Measurements from ENCODE around the gene NDUFV3.
A peak's percentile ranks its signal among the peaks of the same experiment; 100 is the strongest.
"Not testable (repeated sequence)": the region's sequence is repeated elsewhere in the genome, so short reads cannot be mapped to it uniquely, and the experiment has no call there.

NDUFV3 gene

DNA sequence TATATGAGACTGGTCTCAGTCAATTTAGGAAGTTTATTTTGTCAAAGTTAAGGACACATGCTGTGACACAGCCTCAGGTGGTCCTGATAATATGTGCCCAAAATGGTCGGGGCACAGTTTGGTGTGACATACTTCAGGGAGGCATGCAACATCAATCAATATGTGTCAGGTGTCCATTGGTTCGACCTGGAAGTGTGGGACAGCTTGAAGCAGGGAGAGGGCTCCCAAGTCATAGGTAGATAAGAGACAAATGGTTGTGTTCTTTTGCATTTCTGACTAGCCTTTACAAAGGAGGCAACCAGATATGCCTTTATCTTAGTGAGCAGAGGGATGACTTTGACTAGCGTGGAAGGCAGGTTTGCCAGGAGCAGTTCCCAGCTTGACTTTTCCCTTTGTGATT, 36.9 kb downstream of the NDUFV3 start:
- no peak overlapping the region for H3K4me3 ChIP-seq (ENCODE audit: low read depth, low read length)
- in situ Hi-C loops (cut with HindIII; ENCODE audit: low sequenced_read_pairs), result no loop called here
- TF ChIP-seq, protein P1, sequence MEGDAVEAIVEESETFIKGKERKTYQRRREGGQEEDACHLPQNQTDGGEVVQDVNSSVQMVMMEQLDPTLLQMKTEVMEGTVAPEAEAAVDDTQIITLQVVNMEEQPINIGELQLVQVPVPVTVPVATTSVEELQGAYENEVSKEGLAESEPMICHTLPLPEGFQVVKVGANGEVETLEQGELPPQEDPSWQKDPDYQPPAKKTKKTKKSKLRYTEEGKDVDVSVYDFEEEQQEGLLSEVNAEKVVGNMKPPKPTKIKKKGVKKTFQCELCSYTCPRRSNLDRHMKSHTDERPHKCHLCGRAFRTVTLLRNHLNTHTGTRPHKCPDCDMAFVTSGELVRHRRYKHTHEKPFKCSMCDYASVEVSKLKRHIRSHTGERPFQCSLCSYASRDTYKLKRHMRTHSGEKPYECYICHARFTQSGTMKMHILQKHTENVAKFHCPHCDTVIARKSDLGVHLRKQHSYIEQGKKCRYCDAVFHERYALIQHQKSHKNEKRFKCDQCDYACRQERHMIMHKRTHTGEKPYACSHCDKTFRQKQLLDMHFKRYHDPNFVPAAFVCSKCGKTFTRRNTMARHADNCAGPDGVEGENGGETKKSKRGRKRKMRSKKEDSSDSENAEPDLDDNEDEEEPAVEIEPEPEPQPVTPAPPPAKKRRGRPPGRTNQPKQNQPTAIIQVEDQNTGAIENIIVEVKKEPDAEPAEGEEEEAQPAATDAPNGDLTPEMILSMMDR (IDR thresholded peaks at IDR 0.05; ENCODE audit: low read depth, low read length), result no peak
- no peak for DNase-seq (ENCODE audit: low read depth, low spot score)

DNA sequence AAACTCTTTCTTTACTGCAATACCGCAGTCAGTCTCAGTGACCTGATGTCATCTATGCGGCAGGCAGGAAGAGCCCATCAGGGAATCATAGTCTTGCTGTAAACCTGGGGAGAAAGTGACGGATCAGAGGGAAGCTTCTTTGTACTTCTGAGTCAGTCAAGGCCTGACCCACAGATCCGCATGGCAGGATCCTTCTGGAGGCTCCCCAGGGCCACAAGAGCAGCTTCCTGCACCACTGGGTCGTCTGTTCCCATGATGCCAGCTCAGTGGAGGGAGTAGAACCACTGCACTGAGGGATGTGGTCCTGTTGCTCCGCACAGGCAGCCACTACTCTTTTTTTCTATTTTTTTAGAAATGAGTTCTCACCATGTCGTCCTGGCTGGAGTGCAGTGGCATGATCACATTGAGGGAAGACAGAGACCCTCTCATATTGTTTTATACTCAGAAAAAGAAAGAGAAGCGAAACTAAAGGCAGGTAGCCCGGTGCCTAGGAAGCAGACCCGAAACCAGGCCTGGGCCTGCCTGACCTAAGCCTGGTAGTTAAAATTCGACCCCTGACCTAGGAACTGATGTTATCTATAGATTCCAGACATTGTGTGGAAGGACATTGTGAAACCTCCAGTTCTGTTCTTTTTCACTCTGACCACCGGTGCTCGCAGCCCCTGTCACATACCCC, 38.6 kb downstream of the NDUFV3 start:
- TF ChIP-seq, protein P1 (IDR thresholded peaks at IDR 0.05; ENCODE audit: low read depth, low read length), result no peak
- in situ Hi-C loops (cut with HindIII; ENCODE audit: low sequenced_read_pairs), result no loop called here

DNA sequence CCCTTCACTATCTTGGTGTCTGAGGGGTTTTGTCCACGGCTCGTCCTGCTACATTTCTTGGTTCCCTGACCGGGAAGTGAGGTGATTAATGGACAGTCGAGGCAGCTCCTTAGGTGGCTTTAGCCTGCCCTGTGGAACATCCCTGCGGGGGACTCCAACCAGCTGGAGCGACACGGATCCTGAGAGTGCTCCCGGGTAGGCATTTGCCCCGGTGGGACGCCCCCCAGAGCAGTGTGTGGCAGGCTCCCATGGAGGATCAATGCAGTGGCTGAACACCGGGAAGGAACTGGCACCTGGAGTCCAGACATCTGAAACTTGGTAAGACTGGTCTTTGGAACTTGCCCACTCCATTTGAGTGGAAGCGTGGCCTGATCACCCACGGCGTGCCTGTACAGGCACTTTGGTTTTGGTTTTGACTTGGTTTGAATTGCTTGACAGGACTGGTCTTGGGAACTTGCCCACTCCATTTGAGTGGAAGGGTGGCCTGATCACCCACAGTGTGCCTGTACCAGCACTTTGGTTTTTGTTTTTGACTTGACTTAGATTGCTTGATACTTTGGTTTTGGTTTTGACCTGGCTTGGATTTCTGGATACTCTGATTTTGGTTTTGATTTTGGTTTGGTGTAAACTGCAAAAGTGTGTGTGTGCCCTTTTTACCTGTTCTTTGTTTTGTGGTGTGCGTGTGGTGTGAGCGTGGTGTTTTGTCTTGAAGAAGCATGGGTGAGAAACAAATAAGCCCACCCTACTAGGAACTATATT, 39.4 kb downstream of the NDUFV3 start:
- DNase-seq (ENCODE audit: low read depth, low spot score); in situ Hi-C loops (cut with HindIII; ENCODE audit: low sequenced_read_pairs); H3K4me3 ChIP-seq (ENCODE audit: low read depth, low read length): not testable (repeated sequence)

More for the DNA sequence above, 38.6 kb downstream of the NDUFV3 start:
- H3K4me3 ChIP-seq (ENCODE audit: low read depth, low read length), result no peak overlapping the region
- DNase-seq (ENCODE audit: low read depth, low spot score), result no peak

DNA sequence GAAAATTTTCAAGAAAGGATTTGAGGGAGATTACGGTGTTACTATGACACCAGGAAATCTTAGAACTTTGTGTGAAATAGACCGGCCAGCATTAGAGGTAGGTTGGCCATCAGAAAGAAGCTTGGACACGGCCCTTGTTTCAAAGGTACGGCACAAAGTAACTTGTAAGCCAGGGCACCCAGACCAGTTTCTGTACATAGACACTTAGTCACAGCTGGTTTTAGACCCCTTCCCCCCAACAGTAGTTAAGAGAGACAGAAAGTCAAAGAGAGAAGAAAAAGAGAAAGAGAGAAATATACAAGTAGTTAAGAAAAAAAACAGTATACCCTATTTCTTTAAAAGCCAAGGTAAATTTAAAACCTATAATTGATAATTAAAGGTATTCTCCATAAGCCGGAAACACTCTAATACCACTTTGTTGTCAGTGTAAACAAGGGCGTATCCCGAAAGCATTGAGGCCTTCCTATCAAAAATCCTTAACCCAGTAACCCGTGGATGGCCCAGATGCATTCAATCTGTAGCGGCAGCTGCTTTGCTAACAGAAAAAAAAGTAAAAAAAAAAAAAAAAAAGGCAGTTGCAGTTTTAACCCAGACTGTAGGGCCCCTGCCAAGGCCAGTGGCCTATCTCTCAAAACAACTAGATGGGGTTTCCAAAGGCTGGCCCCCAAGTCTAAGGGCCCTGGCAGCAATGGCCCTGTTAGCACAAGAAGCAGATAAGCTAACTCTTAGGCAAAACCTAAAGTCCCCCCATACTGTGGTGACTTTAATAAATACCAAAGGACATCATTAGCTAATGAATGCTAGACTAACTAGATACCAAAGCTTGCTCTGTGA, 40.2 kb downstream of the NDUFV3 start:
- DNase-seq (ENCODE audit: low read depth, low spot score), result peak; percentile 4
- in situ Hi-C loops (cut with HindIII; ENCODE audit: low sequenced_read_pairs); H3K4me3 ChIP-seq (ENCODE audit: low read depth, low read length): not testable (repeated sequence)

DNA sequence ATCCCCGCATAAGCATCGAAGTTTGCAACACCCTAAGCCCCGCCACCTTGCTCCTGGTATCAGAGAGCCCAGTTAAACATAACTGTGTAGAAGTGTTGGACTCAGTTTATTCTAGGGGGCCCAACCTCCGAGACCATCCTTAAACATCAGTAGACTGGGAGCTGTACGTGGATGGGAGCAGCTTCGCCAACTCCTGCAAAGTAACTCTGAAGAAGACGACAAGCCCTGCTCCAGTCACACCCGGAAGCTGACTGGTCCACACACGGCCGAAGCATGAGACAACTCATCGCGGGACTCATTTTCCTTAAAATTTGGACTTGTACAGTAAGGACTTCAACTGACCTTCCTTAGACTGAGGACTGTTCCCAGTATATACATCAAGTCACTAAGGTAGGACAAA, 40.9 kb downstream of the NDUFV3 start:
- in situ Hi-C loops (cut with HindIII; ENCODE audit: low sequenced_read_pairs); H3K4me3 ChIP-seq (ENCODE audit: low read depth, low read length); DNase-seq (ENCODE audit: low read depth, low spot score): not testable (repeated sequence)

DNA sequence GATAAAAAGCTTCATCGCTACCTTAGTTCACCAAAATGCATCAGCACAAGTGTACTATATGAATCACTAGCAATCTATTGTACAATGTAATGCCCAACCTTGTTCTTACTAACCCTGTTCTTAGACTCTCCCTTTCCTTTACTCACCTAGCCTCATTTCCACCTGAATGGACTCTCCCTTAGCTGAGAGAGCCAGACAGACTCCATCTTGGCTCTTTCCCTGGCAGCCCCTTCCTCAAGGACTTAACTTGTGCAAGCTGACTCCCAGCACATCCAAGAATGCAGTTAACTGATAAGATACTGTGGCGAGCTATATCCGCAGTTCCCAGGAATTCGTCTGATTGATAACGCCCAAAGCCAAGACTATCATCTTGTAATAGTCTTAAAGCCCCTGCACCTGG, 43.3 kb downstream of the NDUFV3 start:
- in situ Hi-C loops (cut with HindIII; ENCODE audit: low sequenced_read_pairs); DNase-seq (ENCODE audit: low read depth, low spot score); H3K4me3 ChIP-seq (ENCODE audit: low read depth, low read length): not testable (repeated sequence)

DNA sequence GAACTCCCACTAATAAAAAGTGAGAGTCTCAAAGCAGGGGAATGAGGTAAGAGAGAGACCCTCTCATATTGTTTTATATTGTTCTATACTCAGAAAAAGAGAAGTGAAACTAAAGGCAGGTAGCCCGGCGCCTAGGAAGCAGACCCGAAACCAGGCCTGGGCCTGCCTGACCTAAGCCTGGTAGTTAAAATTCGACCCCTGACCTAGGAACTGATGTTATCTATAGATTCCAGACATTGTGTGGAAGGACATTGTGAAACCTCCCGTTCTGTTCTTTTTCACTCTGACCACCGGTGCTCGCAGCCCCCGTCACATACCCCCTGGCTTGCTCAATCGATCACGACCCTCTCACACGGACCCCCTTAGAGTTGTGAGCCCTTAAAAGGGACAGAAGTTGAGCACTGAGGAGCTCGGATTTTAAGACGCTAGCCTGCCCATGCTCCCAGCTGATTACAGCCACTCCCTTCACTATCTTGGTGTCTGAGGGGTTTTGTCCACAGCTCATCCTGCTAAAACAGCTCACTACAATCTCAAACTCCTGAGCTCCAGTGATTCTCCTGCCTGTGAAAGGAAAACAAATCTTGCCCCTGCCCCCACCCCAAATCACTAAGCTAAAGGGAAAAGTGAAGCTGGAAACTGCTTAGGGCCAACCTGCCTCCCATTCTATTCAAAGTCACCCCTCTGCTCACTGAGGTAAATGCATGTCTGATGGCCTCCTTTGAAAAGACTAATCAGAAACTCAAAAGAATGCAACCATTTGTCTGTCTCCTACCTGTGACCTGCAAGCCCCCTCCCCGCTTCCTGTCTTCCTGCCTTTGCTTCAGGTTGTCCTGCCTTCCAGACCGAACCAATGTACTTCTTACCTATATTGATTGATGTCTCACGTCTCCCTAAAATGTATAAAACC, 44.2 kb downstream of the NDUFV3 start:
- DNase-seq (ENCODE audit: low read depth, low spot score); in situ Hi-C loops (cut with HindIII; ENCODE audit: low sequenced_read_pairs); H3K4me3 ChIP-seq (ENCODE audit: low read depth, low read length): not testable (repeated sequence)

DNA sequence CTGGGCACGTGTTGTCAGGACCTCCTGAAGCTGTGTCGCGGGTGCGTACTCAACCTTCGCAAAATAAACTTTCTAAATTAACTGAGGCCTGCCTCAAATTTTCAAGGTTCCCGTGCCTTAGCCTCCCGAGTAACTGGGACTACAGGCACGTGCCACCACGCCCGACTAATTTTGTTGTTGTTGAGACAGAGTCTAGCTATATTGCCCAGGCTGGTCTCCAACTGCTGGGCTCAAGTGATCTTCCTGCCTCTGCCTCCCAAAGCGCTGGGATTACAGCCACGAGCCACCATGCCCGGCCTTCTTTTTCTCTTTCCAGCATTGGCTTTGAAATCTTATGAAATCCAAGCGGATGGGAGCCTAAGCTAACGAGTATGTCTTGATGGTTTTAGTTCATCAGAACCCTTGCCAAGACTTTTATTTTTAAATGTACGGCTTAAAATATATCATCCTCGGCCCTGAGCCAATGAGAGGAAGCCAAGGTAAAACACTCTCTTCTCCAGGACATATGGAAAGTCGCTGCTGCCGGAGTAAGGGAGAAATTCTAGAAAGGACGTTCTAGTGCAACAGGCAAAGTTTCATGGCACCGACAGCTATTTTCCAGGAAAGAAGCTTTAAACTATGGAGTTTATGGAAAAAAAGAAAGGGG, 45.0 kb downstream of the NDUFV3 start:
- no peak overlapping the region for H3K4me3 ChIP-seq (ENCODE audit: low read depth, low read length)
- in situ Hi-C loops (cut with HindIII; ENCODE audit: low sequenced_read_pairs), result no loop called here
- DNase-seq (ENCODE audit: low read depth, low spot score), result no peak
- TF ChIP-seq, protein P1 (IDR thresholded peaks at IDR 0.05; ENCODE audit: low read depth, low read length), result no peak

DNA sequence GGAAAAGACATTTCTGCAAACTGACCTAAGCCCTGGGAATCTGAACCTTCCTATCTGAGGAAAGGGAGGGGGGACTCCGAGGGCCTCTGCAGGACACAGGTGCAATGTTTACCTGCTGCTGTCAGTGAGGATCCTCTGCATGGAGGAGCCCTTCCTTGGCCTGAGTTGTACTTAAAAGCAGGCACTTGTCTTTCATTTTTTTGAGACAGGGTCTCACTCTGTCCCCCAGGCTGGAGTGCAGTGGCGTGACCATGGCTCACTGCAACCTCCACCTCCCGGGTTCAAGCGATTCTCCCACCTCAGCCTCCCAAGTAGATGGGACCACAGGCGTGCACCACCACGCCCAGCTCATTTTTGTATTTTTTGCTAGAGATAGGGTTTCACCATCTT, 45.5 kb downstream of the NDUFV3 start:
- in situ Hi-C loops (cut with HindIII; ENCODE audit: low sequenced_read_pairs); DNase-seq (ENCODE audit: low read depth, low spot score); H3K4me3 ChIP-seq (ENCODE audit: low read depth, low read length): not testable (repeated sequence)

Measured in astrocyte of the spinal cord (primary cell).